GM23338 (cell line): ENCODE measurements around the gene RHO. TPM values are rescaled to one million over a fixed set of nuclear protein-coding genes. Genes with fewer than 3 reads are reported as not detected.

Source experiments
- ATAC-seq: fragments of 200-7000 bp; cut with Tn5 transposase; 3 replicates; pipeline ENCODE4 v1.9.1; 2020
- DNase-seq: peaks from one replicate; pipeline ENCODE4 v3.0.0-alpha.2; 2015; ENCODE audit warnings: low spot score
- H2AFZ ChIP-seq: fragments of 200-600 bp; sonication (generic); 2 replicates; pipeline ENCODE4 v1.8.0; 2016; ENCODE audit warnings: antibody characterized with exemption, mild to moderate bottlenecking, moderate library complexity
- H3F3A ChIP-seq: fragments of 200-600 bp; sonication (generic); replicated peaks from 2 replicates; pipeline ENCODE4 v1.8.0; 2017; ENCODE audit warnings: antibody characterized with exemption, mixed run types, low read depth
- H3K27ac ChIP-seq: fragments of 200-600 bp; sonication (generic); 2 replicates; pipeline ENCODE4 v1.6.1; 2016; ENCODE audit warnings: low read depth
- H3K27me3 ChIP-seq: fragments of 200-600 bp; sonication (generic); 2 replicates; pipeline ENCODE4 v1.8.0; 2016; ENCODE audit warnings: mild to moderate bottlenecking, mixed run types, moderate library complexity; ENCODE audit not compliant: insufficient read depth
- H3K36me3 ChIP-seq: fragments of 200-600 bp; sonication (generic); 2 replicates; pipeline ENCODE4 v1.8.0; 2016; ENCODE audit warnings: mild to moderate bottlenecking; ENCODE audit not compliant: insufficient read depth
- H3K4me1 ChIP-seq: fragments of 200-600 bp; sonication (generic); 2 replicates; pipeline ENCODE4 v1.8.0; 2016; ENCODE audit warnings: mild to moderate bottlenecking, moderate library complexity; ENCODE audit not compliant: insufficient read depth
- H3K4me2 ChIP-seq: fragments of 200-600 bp; sonication (generic); 2 replicates; pipeline ENCODE4 v1.7.1; 2017; ENCODE audit warnings: mixed run types
- H3K4me3 ChIP-seq: fragments of 200-600 bp; sonication (generic); 2 replicates; pipeline ENCODE4 v1.6.1; 2016; ENCODE audit warnings: mixed run types
- H3K79me2 ChIP-seq: fragments of 200-600 bp; sonication (generic); replicated peaks from 2 replicates; pipeline ENCODE4 v1.8.0; 2017; ENCODE audit warnings: mild to moderate bottlenecking; ENCODE audit not compliant: insufficient read depth
- H3K9me2 ChIP-seq: fragments of 200-600 bp; sonication (generic); 2 replicates; pipeline ENCODE4 v1.8.0; 2017; ENCODE audit not compliant: insufficient read depth
- H4K20me1 ChIP-seq: fragments of 200-600 bp; sonication (generic); replicated peaks from 2 replicates; pipeline ENCODE4 v1.8.0; 2017; ENCODE audit warnings: mild to moderate bottlenecking; ENCODE audit not compliant: insufficient read depth
- H3K27ac Mint-ChIP-seq: 2 replicates; pipeline ENCODE4 v1.8.0; 2020; ENCODE audit warnings: inconsistent platforms, mild to moderate bottlenecking, moderate library complexity, mixed read lengths
- H3K27me3 Mint-ChIP-seq: 3 replicates; pipeline ENCODE4 v1.8.0; 2022; ENCODE audit warnings: low read depth, mild to moderate bottlenecking, moderate library complexity, mixed read lengths, inconsistent platforms; ENCODE audit not compliant: insufficient read depth, poor library complexity
- H3K36me3 Mint-ChIP-seq: 3 replicates; pipeline ENCODE4 v1.8.0; 2021; ENCODE audit warnings: low read depth, mild to moderate bottlenecking, inconsistent platforms, moderate library complexity, mixed read lengths
- H3K4me1 Mint-ChIP-seq: 3 replicates; pipeline ENCODE4 v1.8.0; 2020; ENCODE audit warnings: mild to moderate bottlenecking, inconsistent platforms, mixed read lengths
- H3K4me3 Mint-ChIP-seq: 3 replicates; pipeline ENCODE4 v1.8.0; 2021; ENCODE audit warnings: moderate library complexity, mild to moderate bottlenecking, inconsistent platforms, mixed read lengths
- H3K9me3 Mint-ChIP-seq: 3 replicates; pipeline ENCODE4 v1.8.0; 2020; ENCODE audit warnings: moderate library complexity, mild to moderate bottlenecking, inconsistent platforms, mixed read lengths
- CTCF ChIP-seq, 2 experiments: fragments of 200-600 bp in 1 of 2; sonication (generic) in 1 of 2; conservative IDR thresholded peaks; 2 replicates each; pipeline versions ENCODE4 v1.5.1 to v1.6.1; 2016 to 2017; ENCODE audit warnings: antibody characterized with exemption in 2 of 2, low read depth in 2 of 2, mild to moderate bottlenecking in 2 of 2, moderate library complexity in 1 of 2
- EZH2 ChIP-seq: fragments of 200-600 bp; sonication (generic); IDR thresholded peaks from one replicate; pipeline ENCODE4 v1.8.0; 2017; ENCODE audit warnings: antibody characterized with exemption, mild to moderate bottlenecking, low read depth; ENCODE audit not compliant: unreplicated experiment
- JUNB ChIP-seq: IDR thresholded peaks from one replicate; pipeline ENCODE4 v1.6.1; 2016; ENCODE audit warnings: antibody characterized with exemption; ENCODE audit not compliant: unreplicated experiment
- NANOG ChIP-seq: IDR thresholded peaks from 2 replicates; pipeline ENCODE4 v1.6.1; 2016; ENCODE audit warnings: antibody characterized with exemption, borderline replicate concordance
- REST ChIP-seq: IDR thresholded peaks from one replicate; pipeline ENCODE4 v1.6.1; 2018; ENCODE audit warnings: antibody characterized with exemption; ENCODE audit not compliant: unreplicated experiment
- STAT1 ChIP-seq: IDR thresholded peaks from one replicate; pipeline ENCODE4 v1.6.1; 2016; ENCODE audit warnings: antibody characterized with exemption; ENCODE audit not compliant: unreplicated experiment
- ZNF114 ChIP-seq: fragments of 250-450 bp; sonication (Bioruptor Pico); IDR thresholded peaks from 2 replicates; pipeline ENCODE4 v1.5.0; 2020; ENCODE audit warnings: mild to moderate bottlenecking, moderate library complexity
- ZNF462 ChIP-seq: fragments of 250-450 bp; sonication (Bioruptor Pico); IDR thresholded peaks from 2 replicates; pipeline ENCODE4 v1.5.0; 2020; ENCODE audit warnings: mild to moderate bottlenecking, moderate library complexity
- polyA plus RNA-seq: library from polyadenylated mRNA; unstranded; fragments of >200 nt; fragmentation: Nextera tagmentation; extraction: Ambion mirVana; gene quantifications from 2 replicates; pipeline ENCODE4 v1.2.1, GENCODE V29; 2016
- total RNA-seq: library from RNA; depleted of rRNA; stranded (reverse); fragments of >200 nt; shearing (Covaris generic); gene quantifications from 2 replicates; pipeline ENCODE4 v1.2.3, GENCODE V29; 2014

RHO gene
- total and polyA plus RNA-seq, 2 experiments from 2014 or later = not detected

GRCh38 chr3:129519896-129520715 is 8.3 kb upstream of the RHO start:
- no peaks in the 10 kb centered on the region; the same call in 2 of the 3 replicates for H3K9me3 Mint-ChIP-seq
- no peak overlapping the region for H3K27ac Mint-ChIP-seq
- Histone ChIP-seq H4K20me1 (no peaks in the 10 kb centered on the region), H3K4me3 (no peak overlapping the region), H3K36me3 (no peaks in the 10 kb centered on the region), H3F3A (no peaks in the 10 kb centered on the region), H3K9me2 (no peaks in the 10 kb centered on the region), H3K27ac (no peak overlapping the region), H3K4me2 (no peak overlapping the region), H3K27me3 (no peaks in the 10 kb centered on the region), H3K4me1 (no peaks in the 10 kb centered on the region), H3K79me2 (no peaks in the 10 kb centered on the region), H2AFZ (no peak overlapping the region)
- H3K4me1 Mint-ChIP-seq = peaks cover 9% of the 10 kb centered on the region
- TF ChIP-seq REST (no peak), ZNF462 (CRISPR knock-in tag) (no peak), EZH2 (no peak), ZNF114 (CRISPR knock-in tag) (no peak), NANOG (no peak), STAT1 (no peak), JUNB (no peak), CTCF (conservative IDR thresholded peaks at IDR 0.05; ENCODE audit: low read depth in 2 of 2) (no peak)
- DNase-seq (no peak), ATAC-seq (no peak)
- H3K4me3 Mint-ChIP-seq = no peak overlapping the region
- H3K27me3 Mint-ChIP-seq = peaks cover 11% of the 10 kb centered on the region
- peaks cover 15% of the 10 kb centered on the region for H3K36me3 Mint-ChIP-seq
